Measurements from ENCODE around the gene NR1D2. TPM values are rescaled to one million over a fixed set of nuclear protein-coding genes. Genes with fewer than 3 reads are reported as not detected.
A peak's percentile ranks its signal among the peaks of the same experiment; 100 is the strongest.

Gene NR1D2
- total and polyA plus RNA-seq, 2 donors from 2014 or later: 7.1 to 49.3 TPM

DNA sequence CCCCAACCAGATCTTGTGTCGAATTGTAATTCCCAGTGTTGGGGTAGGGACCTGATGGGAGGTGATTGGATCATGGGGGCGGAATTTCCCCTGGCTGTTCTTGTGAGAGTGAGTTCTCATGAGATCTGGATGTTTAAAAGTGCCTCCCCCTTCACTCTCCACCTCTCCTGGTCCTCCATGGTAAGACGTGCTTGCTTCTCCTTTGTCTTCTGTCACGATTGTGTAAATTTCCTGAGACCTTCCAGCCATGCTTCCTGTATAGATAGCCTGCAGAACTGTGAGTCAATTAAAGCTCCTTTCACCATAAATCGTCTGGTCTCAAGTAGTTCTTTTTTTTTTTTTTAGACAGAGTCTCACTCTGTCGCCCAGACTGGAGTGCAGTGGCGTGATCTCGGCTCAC, 42.3 kb downstream of the NR1D2 start:
- Histone ChIP-seq H3K36me3 (ENCODE audit: control insufficient read depth in 2 of 3, insufficient read depth in 3 of 3, low read length in 3 of 3) (no peaks in the 10 kb centered on the region), H3K9ac (ENCODE audit: low read length in 3 of 3) (no peak overlapping the region), H3K9me3 (ENCODE audit: control insufficient read depth in 2 of 3, insufficient read depth in 1 of 3, low read length in 3 of 3) (no peaks in the 10 kb centered on the region), H3K4me3 (ENCODE audit: low read length in 3 of 3) (no peak overlapping the region), H3K27ac (ENCODE audit: low read depth in 2 of 2, low read length in 2 of 2) (no peak overlapping the region), H3K4me1 (ENCODE audit: control insufficient read depth in 2 of 3, insufficient read depth in 2 of 3, low read depth in 1 of 3, low read length in 3 of 3) (peaks cover under 1 to 3% (median 2%) of the 10 kb centered on the region in 3 donors), H3K27me3 (ENCODE audit: control insufficient read depth, insufficient read depth, low read length) (no peaks in the 10 kb centered on the region)
- DNase-seq: no peak
- FAIRE-seq: no peak
- TF ChIP-seq, protein P1, sequence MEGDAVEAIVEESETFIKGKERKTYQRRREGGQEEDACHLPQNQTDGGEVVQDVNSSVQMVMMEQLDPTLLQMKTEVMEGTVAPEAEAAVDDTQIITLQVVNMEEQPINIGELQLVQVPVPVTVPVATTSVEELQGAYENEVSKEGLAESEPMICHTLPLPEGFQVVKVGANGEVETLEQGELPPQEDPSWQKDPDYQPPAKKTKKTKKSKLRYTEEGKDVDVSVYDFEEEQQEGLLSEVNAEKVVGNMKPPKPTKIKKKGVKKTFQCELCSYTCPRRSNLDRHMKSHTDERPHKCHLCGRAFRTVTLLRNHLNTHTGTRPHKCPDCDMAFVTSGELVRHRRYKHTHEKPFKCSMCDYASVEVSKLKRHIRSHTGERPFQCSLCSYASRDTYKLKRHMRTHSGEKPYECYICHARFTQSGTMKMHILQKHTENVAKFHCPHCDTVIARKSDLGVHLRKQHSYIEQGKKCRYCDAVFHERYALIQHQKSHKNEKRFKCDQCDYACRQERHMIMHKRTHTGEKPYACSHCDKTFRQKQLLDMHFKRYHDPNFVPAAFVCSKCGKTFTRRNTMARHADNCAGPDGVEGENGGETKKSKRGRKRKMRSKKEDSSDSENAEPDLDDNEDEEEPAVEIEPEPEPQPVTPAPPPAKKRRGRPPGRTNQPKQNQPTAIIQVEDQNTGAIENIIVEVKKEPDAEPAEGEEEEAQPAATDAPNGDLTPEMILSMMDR (IDR thresholded peaks at IDR 0.05; ENCODE audit: borderline replicate concordance, extremely low read depth, insufficient read depth): no peak
- intact Hi-C loops (cut with DNase I): no loop called here

DNA sequence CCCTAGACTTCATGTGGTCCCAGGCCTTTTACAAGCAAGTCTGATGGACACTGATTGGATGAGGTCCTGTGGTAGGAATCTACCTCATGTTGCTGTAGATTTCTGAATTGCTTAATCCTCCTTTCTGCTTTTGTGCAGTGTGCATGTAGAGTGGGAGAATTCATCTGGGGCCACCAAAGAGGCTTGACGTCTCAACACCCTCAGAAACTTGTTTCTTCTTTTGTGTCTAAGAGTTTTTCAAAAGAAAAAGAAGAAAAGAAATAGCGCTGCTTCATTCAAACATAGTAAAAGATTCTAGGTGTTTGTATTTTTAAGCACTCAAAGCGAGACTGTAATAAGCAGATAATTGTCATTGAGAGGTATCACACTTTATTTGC, 46.2 kb downstream of the NR1D2 start:
- Histone ChIP-seq H3K9me3 (ENCODE audit: control insufficient read depth in 2 of 3, insufficient read depth in 1 of 3, low read length in 3 of 3) (no peaks in the 10 kb centered on the region), H3K4me3 (ENCODE audit: low read length in 3 of 3) (no peak overlapping the region), H3K27me3 (ENCODE audit: control insufficient read depth, insufficient read depth, low read length) (no peaks in the 10 kb centered on the region), H3K9ac (ENCODE audit: low read length in 3 of 3) (no peak overlapping the region), H3K36me3 (ENCODE audit: control insufficient read depth in 2 of 3, insufficient read depth in 3 of 3, low read length in 3 of 3) (no peaks in the 10 kb centered on the region), H3K4me1 (ENCODE audit: control insufficient read depth in 2 of 3, insufficient read depth in 2 of 3, low read depth in 1 of 3, low read length in 3 of 3) (peaks cover 3 to 10% (median 6%) of the 10 kb centered on the region in 3 donors), H3K27ac (ENCODE audit: low read depth in 2 of 2, low read length in 2 of 2) (no peak overlapping the region)
- FAIRE-seq (no peak), DNase-seq (no peak)
- intact Hi-C loops (cut with DNase I): loop anchor here (10.0 kb wide), 1 partner anchor 694 kb away; no protein-coding TSS in a partner anchor
- TF ChIP-seq, protein P1 (IDR thresholded peaks at IDR 0.05; ENCODE audit: borderline replicate concordance, extremely low read depth, insufficient read depth): no peak

DNA sequence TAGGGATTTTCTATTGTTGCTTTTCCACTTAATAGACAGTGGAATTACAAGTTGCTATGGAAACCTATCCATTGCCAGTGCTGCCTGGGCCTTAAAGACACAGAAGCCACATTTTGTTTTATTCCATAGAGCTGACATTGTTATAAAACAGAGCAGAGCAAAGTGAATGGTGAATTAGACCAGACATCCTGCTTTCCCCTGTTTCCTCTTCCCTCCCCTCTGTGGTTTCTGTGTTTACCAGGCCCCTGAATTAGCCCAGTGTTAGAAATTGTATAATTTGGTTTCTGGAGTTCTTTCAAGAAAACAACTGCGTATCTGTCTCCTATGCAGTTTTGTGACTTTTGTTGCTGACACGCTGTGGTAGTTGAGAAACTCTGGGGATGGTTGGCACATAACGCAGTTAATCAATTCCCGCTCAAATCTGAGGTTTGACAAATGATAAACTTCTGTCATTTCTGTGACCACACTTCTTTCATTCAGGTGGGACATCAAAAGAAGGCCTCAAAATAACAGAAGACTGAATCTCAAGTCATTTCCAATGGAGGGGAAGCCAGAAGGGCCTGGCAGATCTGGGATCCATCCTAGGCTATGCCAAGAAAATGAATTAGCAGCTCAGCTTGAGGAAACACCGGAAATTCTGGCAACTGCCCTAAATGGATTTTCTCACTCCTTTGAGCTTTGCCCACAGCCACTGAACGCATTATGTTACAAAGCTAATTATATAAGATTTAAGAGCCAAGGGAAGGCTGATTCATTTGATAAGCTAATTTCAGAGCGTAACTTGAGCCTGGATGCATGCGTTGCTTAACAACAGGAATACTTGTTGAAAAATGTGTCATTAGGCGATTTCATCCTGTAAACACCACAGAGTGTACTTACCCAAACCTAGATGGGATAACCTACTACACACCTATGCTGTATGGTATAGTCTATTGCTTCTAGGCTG, 46.9 kb downstream of the NR1D2 start:
- no peaks in the 10 kb centered on the region for H3K27me3 ChIP-seq (ENCODE audit: control insufficient read depth, insufficient read depth, low read length)
- no peak overlapping the region for H3K9ac ChIP-seq (ENCODE audit: low read length in 3 of 3)
- DNase-seq (peak in 3 of 5 donors; percentile 39 to 85 (median 82)), FAIRE-seq (no peak)
- no peaks in the 10 kb centered on the region for H3K9me3 ChIP-seq (ENCODE audit: control insufficient read depth in 2 of 3, insufficient read depth in 1 of 3, low read length in 3 of 3)
- no peak overlapping the region for H3K4me3 ChIP-seq (ENCODE audit: low read length in 3 of 3)
- no peak overlapping the region for H3K27ac ChIP-seq (ENCODE audit: low read depth in 2 of 2, low read length in 2 of 2)
- TF ChIP-seq, protein P1 (IDR thresholded peaks at IDR 0.05; ENCODE audit: borderline replicate concordance, extremely low read depth, insufficient read depth): no peak
- H3K36me3 ChIP-seq (ENCODE audit: control insufficient read depth in 2 of 3, insufficient read depth in 3 of 3, low read length in 3 of 3): no peaks in the 10 kb centered on the region
- H3K4me1 ChIP-seq (ENCODE audit: control insufficient read depth in 2 of 3, insufficient read depth in 2 of 3, low read depth in 1 of 3, low read length in 3 of 3): peaks cover 3 to 10% (median 6%) of the 10 kb centered on the region in 3 donors
- intact Hi-C loops (cut with DNase I): loop anchor here (10.0 kb wide), 1 partner anchor 693 kb away; no protein-coding TSS in a partner anchor
